Lower leg skin (tissue), 4 donors: Measurements from ENCODE around the gene MAP3K20. TPM values are rescaled to one million over a fixed set of nuclear protein-coding genes. Genes with fewer than 3 reads are reported as not detected.

Experiments
- DNase-seq, 2 donors: peaks; one replicate each; pipeline ENCODE4 v3.0.0-alpha.2; 2019; ENCODE audit warnings: low spot score in 2 of 2
- H3K4me3 ChIP-seq: fragments of 200-600 bp; sonication (generic); 2 replicates; pipeline ENCODE4 v1.5.1; 2017; ENCODE audit warnings: mild to moderate bottlenecking, low read depth; ENCODE audit not compliant: poor library complexity, severe bottlenecking
- CTCF ChIP-seq, 3 donors: fragments of 450-650 bp; IDR thresholded peaks; one replicate each; pipeline ENCODE4 v1.5.1; 2016; ENCODE audit warnings: antibody characterized with exemption in 3 of 3, mild to moderate bottlenecking in 3 of 3, moderate library complexity in 2 of 3
- POLR2A ChIP-seq, 2 donors: fragments of 450-650 bp; IDR thresholded peaks; one replicate each; pipeline ENCODE4 v1.6.1; 2016 to 2017; ENCODE audit warnings: antibody characterized with exemption in 2 of 2, mild to moderate bottlenecking in 1 of 2, moderate library complexity in 1 of 2
- WGBS, 2 donors: methylation state at CpG; one replicate each; pipeline ENCODE4 v1.1.5; 2018; 5-methylcytosine and 5-hydroxymethylcytosine counted together
- intact Hi-C: fragments of 100-400 bp; cut with DNase I; formaldehyde crosslinking; loops from one replicate; pipeline ENCODE4 v1.15.0; 2023; ENCODE audit warnings: low total_unique reads
- total RNA-seq, 4 donors: library from RNA; depleted of rRNA; stranded (reverse); fragments of >200 nt; gene quantifications; one replicate each; pipeline ENCODE4 v1.1.0, GENCODE V29; 2016

MAP3K20 gene
- total RNA-seq, 4 donors from 2014 or later, result 30.9 to 40.3 (median 37.3) TPM

- H3K4me3 ChIP-seq, result no peak overlapping the region
- intact Hi-C loops, result no loop called here
- DNase-seq, result no peak
- 90 to 94% methylated on average over 5 of the region's 5 CpGs for WGBS, 2 donors
- TF ChIP-seq POLR2A (IDR thresholded peaks at IDR 0.05) (no peak), CTCF (IDR thresholded peaks at IDR 0.05) (no peak)
These were observed 157.5 kb downstream of the MAP3K20 start for GRCh38 chr2:173232956-173233744.

GRCh38 chr2:173235947-173236803, 160.5 kb downstream of the MAP3K20 start:
- DNase-seq, result no peak
- no peak for TF ChIP-seq POLR2A (IDR thresholded peaks at IDR 0.05)
- no peak for TF ChIP-seq CTCF (IDR thresholded peaks at IDR 0.05)
- intact Hi-C loops, result no loop called here
- no peak overlapping the region for H3K4me3 ChIP-seq
- 97 to 98% methylated on average over 5 of the region's 5 CpGs for WGBS, 2 donors

- DNase-seq, result no peak
- intact Hi-C loops, result no loop called here
- 88 to 90% methylated on average over 4 of the region's 4 CpGs for WGBS, 2 donors
- TF ChIP-seq POLR2A (IDR thresholded peaks at IDR 0.05) (no peak), CTCF (IDR thresholded peaks at IDR 0.05) (no peak)
- H3K4me3 ChIP-seq, result no peak overlapping the region
These were observed 162.7 kb downstream of the MAP3K20 start for GRCh38 chr2:173238385-173238784.

- intact Hi-C loops, result no loop called here
- 87 to 89% methylated on average over 3 of the region's 3 CpGs for WGBS, 2 donors
These were observed 163.2 kb downstream of the MAP3K20 start for GRCh38 chr2:173238831-173239230.

GRCh38 chr2:173239644-173240043, 164.0 kb downstream of the MAP3K20 start:
- WGBS, 2 donors, result 83 to 87% methylated on average over 2 of the region's 2 CpGs
- TF ChIP-seq POLR2A (IDR thresholded peaks at IDR 0.05), result no peak
- TF ChIP-seq CTCF (IDR thresholded peaks at IDR 0.05), result no peak
- DNase-seq, result no peak
- intact Hi-C loops, result no loop called here
- no peak overlapping the region for H3K4me3 ChIP-seq

More at GRCh38 chr2:173238831-173239230, 163.2 kb downstream of the MAP3K20 start:
- no peak for TF ChIP-seq POLR2A (IDR thresholded peaks at IDR 0.05)
- no peak for TF ChIP-seq CTCF (IDR thresholded peaks at IDR 0.05)
- H3K4me3 ChIP-seq, result no peak overlapping the region
- DNase-seq, result no peak
